Endothelial cell of umbilical vein (primary cell): Measurements from ENCODE around the gene ASCL5. TPM values are rescaled to one million over a fixed set of nuclear protein-coding genes. Genes with fewer than 3 reads are reported as not detected.
A peak's percentile ranks its signal among the peaks of the same experiment; 100 is the strongest.

Experiments used
- BruUV-seq: library from RNA; stranded (reverse); fragments of 400-500 nt; replicated peaks from 2 replicates; lab custom pipeline; 2021; lab: Mats Ljungman, UMichigan
- CTCF ChIA-PET: fragments of 300-600, 350-600 bp; sonication (Branson Sonifier 250); formaldehyde crosslinking; loops from one replicate; lab custom pipeline; 2021; ENCODE audit warnings: antibody characterized with exemption, inconsistent platforms; lab: Charles Lee
- POLR2A ChIA-PET: fragments of 300-600, 350-600 bp; sonication (Branson Sonifier 250); formaldehyde crosslinking; loops from one replicate; lab custom pipeline; 2021; ENCODE audit warnings: antibody characterized with exemption, inconsistent platforms; lab: Charles Lee
- DNase-seq: peaks from one replicate; pipeline ENCODE4 v3.0.0-alpha.2; 2011; ENCODE audit warnings: low read depth, low spot score
- FAIRE-seq: peaks from 2 replicates; lab custom pipeline; 2011; peaks lifted over from hg19 to GRCh38; lab: Jason Lieb, UNC
- H2AFZ ChIP-seq: 2 replicates; pipeline ENCODE4 v1.6.0; 2012; ENCODE audit warnings: low read depth, low read length, control low read depth, inconsistent platforms
- H3K27ac ChIP-seq: 2 replicates; pipeline ENCODE4 v1.5.1; 2011; ENCODE audit warnings: low read depth, mild to moderate bottlenecking, control low read depth, low read length, moderate library complexity; ENCODE audit not compliant: insufficient read depth
- H3K27me3 ChIP-seq, 2 experiments: 2 replicates each; pipeline versions ENCODE4 v1.6.0 to v1.6.1; 2011; ENCODE audit warnings: low read length in 2 of 2, mixed read lengths in 1 of 2; ENCODE audit not compliant: control insufficient read depth in 2 of 2, insufficient read depth in 2 of 2
- H3K36me3 ChIP-seq, 2 experiments: 2 replicates in 1 of 2; 3 replicates in 1 of 2; pipeline ENCODE4 v1.5.1; 2011; ENCODE audit warnings: low read length in 2 of 2, mild to moderate bottlenecking in 1 of 2, moderate library complexity in 1 of 2; ENCODE audit not compliant: control insufficient read depth in 2 of 2, insufficient read depth in 2 of 2; ENCODE audit errors: extremely low read depth in 1 of 2
- H3K4me1 ChIP-seq: 3 replicates; pipeline ENCODE4 v1.5.1; 2011; ENCODE audit warnings: mild to moderate bottlenecking, low read length; ENCODE audit not compliant: control insufficient read depth, insufficient read depth; ENCODE audit errors: extremely low read depth
- H3K4me2 ChIP-seq: 2 replicates; pipeline ENCODE4 v1.6.1; 2011; ENCODE audit warnings: low read length, control low read depth, mixed read lengths; ENCODE audit not compliant: insufficient read depth
- H3K4me3 ChIP-seq, 3 experiments: fragments of 200-600 bp in 1 of 3; sonication (generic), shearing (Covaris generic) in 1 of 3; replicated peaks in 1 of 3; 2 replicates each; pipeline ENCODE4 v1.5.1; 2011 to 2016; ENCODE audit warnings: control low read depth in 3 of 3, low read length in 3 of 3, mild to moderate bottlenecking in 2 of 3, inconsistent platforms in 1 of 3, low read depth in 1 of 3, moderate library complexity in 1 of 3; ENCODE audit not compliant: insufficient read depth in 1 of 3
- H3K79me2 ChIP-seq: 2 replicates; pipeline ENCODE4 v1.6.0; 2012; ENCODE audit warnings: low read length, inconsistent platforms; ENCODE audit not compliant: control insufficient read depth, insufficient read depth
- H3K9ac ChIP-seq: replicated peaks from 2 replicates; pipeline ENCODE3; 2011; ENCODE audit warnings: low read length, control low read depth; ENCODE audit not compliant: insufficient read depth; ENCODE audit errors: extremely low read depth
- H3K9me1 ChIP-seq: replicated peaks from 3 replicates; pipeline ENCODE4 v1.6.0; 2011; ENCODE audit warnings: mild to moderate bottlenecking, low read length; ENCODE audit not compliant: control insufficient read depth, insufficient read depth; ENCODE audit errors: extremely low read depth
- H3K9me3 ChIP-seq: replicated peaks from 2 replicates; pipeline ENCODE4 v1.5.1; 2012; ENCODE audit warnings: low read length, inconsistent platforms; ENCODE audit not compliant: control insufficient read depth, insufficient read depth
- H4K20me1 ChIP-seq: replicated peaks from 2 replicates; pipeline ENCODE3; 2011; ENCODE audit warnings: mild to moderate bottlenecking, low read length; ENCODE audit not compliant: control insufficient read depth, insufficient read depth; ENCODE audit errors: extremely low read depth
- EZH2 ChIP-seq: IDR thresholded peaks from 2 replicates; pipeline ENCODE4 v1.6.1; 2012; ENCODE audit warnings: borderline replicate concordance, low read depth, mild to moderate bottlenecking, moderate library complexity, low read length, inconsistent platforms; ENCODE audit not compliant: severe bottlenecking
- FOS ChIP-seq: IDR thresholded peaks from 2 replicates; pipeline ENCODE4 v1.6.1; 2011; ENCODE audit warnings: mild to moderate bottlenecking, low read length, moderate library complexity, borderline replicate concordance; ENCODE audit not compliant: insufficient read depth
- GATA2 ChIP-seq: IDR thresholded peaks from 2 replicates; pipeline ENCODE4 v1.7.0; 2011; ENCODE audit warnings: low read depth, mild to moderate bottlenecking, moderate library complexity, mixed read lengths, low read length; ENCODE audit not compliant: insufficient read length, insufficient read depth
- JUN ChIP-seq: IDR thresholded peaks from 2 replicates; pipeline ENCODE4 v1.6.1; 2011; ENCODE audit warnings: borderline replicate concordance, low read depth; ENCODE audit not compliant: insufficient read length, insufficient read depth
- MAX ChIP-seq: IDR thresholded peaks from 2 replicates; pipeline ENCODE4 v1.6.1; 2011; ENCODE audit not compliant: insufficient read depth, insufficient read length
- MYC ChIP-seq: IDR thresholded peaks from one replicate; pipeline ENCODE4 v1.6.1; 2011; ENCODE audit warnings: mild to moderate bottlenecking, low read depth, low read length
- POLR2A ChIP-seq: IDR thresholded peaks from 2 replicates; pipeline ENCODE4 v1.6.1; 2012; ENCODE audit warnings: low read depth, mild to moderate bottlenecking, control low read depth, low read length
- POLR2AphosphoS5 ChIP-seq: IDR thresholded peaks from 2 replicates; pipeline ENCODE4 v1.6.1; 2012; ENCODE audit warnings: low read depth, mild to moderate bottlenecking, control low read depth, low read length, moderate library complexity; ENCODE audit not compliant: insufficient read depth
- dilution Hi-C: fragments of 300-500 bp; cut with MboI; formaldehyde crosslinking; loops from one replicate; pipeline ENCODE4 v1.15.0; 2019; ENCODE audit warnings: low sequenced_read_pairs; ENCODE audit not compliant: extremely low pct_ligation_motif_present
- intact Hi-C: fragments of 100-400 bp; cut with micrococcal nuclease; formaldehyde crosslinking; loops from one replicate; pipeline ENCODE4 v1.10.0; 2022
- polyA plus RNA-seq, 4 experiments: library from polyadenylated mRNA; depleted of rRNA in 3 of 4; stranded (reverse) in 3 of 4; unstranded in 1 of 4; fragments of >200 nt; gene quantifications; 2 replicates each; pipeline versions ENCODE4 v1.2.1 to v1.2.3, GENCODE V29; 2011 to 2012; ENCODE audit warnings: missing spikeins in 1 of 4
- total RNA-seq: library from RNA; stranded (reverse); gene quantifications from 2 replicates; pipeline ENCODE4 v1.2.3, GENCODE V29; 2021
- TF ChIP-seq, protein P1 (sequence below), 2 donors: IDR thresholded peaks; 1 replicate in 1 of 2; 2 replicates in 1 of 2; pipeline ENCODE4 v1.5.1; 2011; ENCODE audit warnings: low read length in 2 of 2, mild to moderate bottlenecking in 2 of 2, moderate library complexity in 2 of 2, control low read depth in 1 of 2, inconsistent platforms in 1 of 2, low read depth in 1 of 2; ENCODE audit not compliant: insufficient read depth in 1 of 2; ENCODE audit errors: extremely low read depth in 1 of 2

The ASCL5 gene
- total and polyA plus RNA-seq, 2 donors (not counting 3 experiments of a cell fraction or from before 2014, with no cell fraction given): not detected

GRCh38 chr1:201149400-201149799 is 22.4 kb upstream of the ASCL5 start:
- H3K9me1 ChIP-seq: no peaks in the 10 kb centered on the region
- H3K36me3 ChIP-seq: peaks cover 6 to 24% of the 10 kb centered on the region in 2 experiments
- H3K79me2 ChIP-seq: no peaks in the 10 kb centered on the region
- ChIA-PET CTCF (interaction anchor here (0.9 to 2.9 kb wide), 9 partner anchors 10 to 212 kb away, joined by 3 to 18 read pairs (median 6); no protein-coding TSS in a partner anchor), POLR2A (no interaction called here)
- DNase-seq (peak; percentile 29), FAIRE-seq (no peak)
- H2AFZ ChIP-seq: no peak overlapping the region
- H3K27ac ChIP-seq: no peak overlapping the region
- no peak overlapping the region for H3K9ac ChIP-seq
- TF ChIP-seq, protein P1, sequence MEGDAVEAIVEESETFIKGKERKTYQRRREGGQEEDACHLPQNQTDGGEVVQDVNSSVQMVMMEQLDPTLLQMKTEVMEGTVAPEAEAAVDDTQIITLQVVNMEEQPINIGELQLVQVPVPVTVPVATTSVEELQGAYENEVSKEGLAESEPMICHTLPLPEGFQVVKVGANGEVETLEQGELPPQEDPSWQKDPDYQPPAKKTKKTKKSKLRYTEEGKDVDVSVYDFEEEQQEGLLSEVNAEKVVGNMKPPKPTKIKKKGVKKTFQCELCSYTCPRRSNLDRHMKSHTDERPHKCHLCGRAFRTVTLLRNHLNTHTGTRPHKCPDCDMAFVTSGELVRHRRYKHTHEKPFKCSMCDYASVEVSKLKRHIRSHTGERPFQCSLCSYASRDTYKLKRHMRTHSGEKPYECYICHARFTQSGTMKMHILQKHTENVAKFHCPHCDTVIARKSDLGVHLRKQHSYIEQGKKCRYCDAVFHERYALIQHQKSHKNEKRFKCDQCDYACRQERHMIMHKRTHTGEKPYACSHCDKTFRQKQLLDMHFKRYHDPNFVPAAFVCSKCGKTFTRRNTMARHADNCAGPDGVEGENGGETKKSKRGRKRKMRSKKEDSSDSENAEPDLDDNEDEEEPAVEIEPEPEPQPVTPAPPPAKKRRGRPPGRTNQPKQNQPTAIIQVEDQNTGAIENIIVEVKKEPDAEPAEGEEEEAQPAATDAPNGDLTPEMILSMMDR (IDR thresholded peaks at IDR 0.05; ENCODE audit: extremely low read depth in 1 of 2, insufficient read depth in 1 of 2, low read depth in 1 of 2, low read length in 2 of 2): peak in 1 of 2 donors; percentile 30
- no peak for TF ChIP-seq MYC
- peaks cover 5% of the 10 kb centered on the region for H3K4me1 ChIP-seq
- intact Hi-C loops (loop anchor here (1.0 kb wide), 2 partner anchors 36 to 74 kb away; no protein-coding TSS in a partner anchor), dilution Hi-C loops (no loop called here)
- H4K20me1 ChIP-seq: no peaks in the 10 kb centered on the region
- H3K4me3 ChIP-seq: no peak overlapping the region
- no peaks in the 10 kb centered on the region for H3K9me3 ChIP-seq
- BruUV-seq: no TSS peak
- H3K27me3 ChIP-seq: no peaks in the 10 kb centered on the region
- no peak overlapping the region for H3K4me2 ChIP-seq

DNA sequence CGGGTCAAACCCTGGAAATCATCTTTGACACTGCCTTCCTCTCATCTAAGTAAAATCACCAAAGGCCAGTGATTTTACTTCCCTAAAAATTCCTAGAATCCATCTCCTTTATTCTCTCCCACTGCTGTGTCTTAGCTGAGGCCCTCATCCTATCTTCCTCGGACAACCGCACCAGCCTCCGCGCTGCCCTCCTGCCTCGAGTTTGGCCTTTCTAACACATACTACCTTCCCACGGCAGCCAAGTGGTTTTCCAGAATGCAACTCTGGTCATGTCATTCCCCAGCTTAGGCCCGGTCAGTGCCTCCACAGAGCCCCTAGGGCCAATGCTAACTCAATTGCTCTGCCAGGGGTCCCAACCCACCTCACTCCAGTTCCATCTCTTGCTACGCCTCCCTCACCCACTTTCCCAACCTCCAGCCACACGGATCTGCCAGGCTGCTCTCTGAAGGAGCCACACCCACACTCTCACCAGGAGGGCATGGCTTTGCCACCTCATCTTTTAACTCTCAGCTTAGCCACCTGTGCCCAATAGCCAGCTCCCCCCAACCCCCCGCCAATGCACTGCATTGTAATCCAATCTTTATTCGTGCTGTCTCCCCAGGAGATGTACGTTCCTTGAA is 20.5 kb upstream of the ASCL5 start:
- Histone ChIP-seq H3K4me2 (no peak overlapping the region), H3K4me3 (no peak overlapping the region), H3K9me1 (no peaks in the 10 kb centered on the region), H3K9me3 (no peaks in the 10 kb centered on the region), H3K27ac (no peak overlapping the region), H3K36me3 (peaks cover 6 to 40% of the 10 kb centered on the region in 2 experiments), H2AFZ (no peak overlapping the region), H3K79me2 (no peaks in the 10 kb centered on the region), H3K9ac (no peak overlapping the region), H3K27me3 (no peaks in the 10 kb centered on the region), H3K4me1 (no peaks in the 10 kb centered on the region), H4K20me1 (no peaks in the 10 kb centered on the region)
- dilution Hi-C loops (no loop called here), intact Hi-C loops (no loop called here)
- no TSS peak for BruUV-seq
- no peak for TF ChIP-seq FOS
- TF ChIP-seq POLR2AphosphoS5: no peak
- no peak for TF ChIP-seq EZH2
- TF ChIP-seq GATA2: no peak
- TF ChIP-seq, protein P1 (IDR thresholded peaks at IDR 0.05; ENCODE audit: extremely low read depth in 1 of 2, insufficient read depth in 1 of 2, low read depth in 1 of 2, low read length in 2 of 2): no peak
- TF ChIP-seq JUN: no peak
- TF ChIP-seq MAX: no peak
- no peak for TF ChIP-seq POLR2A
- no peak for TF ChIP-seq MYC
- no peak for FAIRE-seq
- ChIA-PET CTCF (interaction anchor here (1.0 kb wide), 1 partner anchor 76 kb away, joined by 4 read pairs; no protein-coding TSS in a partner anchor), POLR2A (no interaction called here)
- DNase-seq: no peak
